Mammary epithelial cell (primary cell): ENCODE results near the gene CRIM1.

Experiments
- EZH2 ChIP-seq: IDR thresholded peaks from 2 replicates; pipeline ENCODE4 v1.6.1; 2012; ENCODE audit warnings: low read length, inconsistent platforms, borderline replicate concordance
- TF ChIP-seq, protein P1 (sequence below), 2 donors: IDR thresholded peaks in 1 of 2; conservative IDR thresholded peaks in 1 of 2; 2 replicates each; pipeline ENCODE4 v1.5.1; 2011 to 2012; ENCODE audit warnings: inconsistent platforms in 2 of 2, low read length in 2 of 2, mild to moderate bottlenecking in 2 of 2, control low read depth in 1 of 2, low read depth in 1 of 2; ENCODE audit not compliant: insufficient read depth in 1 of 2; ENCODE audit errors: extremely low read depth in 1 of 2

DNA sequence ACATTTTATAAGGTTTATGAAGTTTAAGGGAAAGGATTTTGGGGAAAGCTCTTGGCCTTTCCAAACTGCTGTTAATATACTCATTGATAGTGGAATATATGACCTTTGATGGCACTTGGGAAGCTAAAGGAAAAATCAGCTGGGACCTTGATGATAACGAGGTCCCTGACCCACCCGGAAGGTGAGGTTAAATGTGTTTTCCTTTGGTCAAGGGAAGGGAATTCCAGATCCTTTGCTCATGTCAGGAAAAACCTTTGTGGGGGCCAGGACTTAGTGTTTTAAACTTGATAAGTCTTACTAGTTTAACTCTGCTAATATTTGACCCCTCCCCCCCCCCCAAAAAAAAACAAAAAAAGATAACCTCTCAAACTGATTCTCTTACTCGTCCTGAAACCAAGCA, 50.7 kb downstream of the CRIM1 start:
- TF ChIP-seq, protein P1, sequence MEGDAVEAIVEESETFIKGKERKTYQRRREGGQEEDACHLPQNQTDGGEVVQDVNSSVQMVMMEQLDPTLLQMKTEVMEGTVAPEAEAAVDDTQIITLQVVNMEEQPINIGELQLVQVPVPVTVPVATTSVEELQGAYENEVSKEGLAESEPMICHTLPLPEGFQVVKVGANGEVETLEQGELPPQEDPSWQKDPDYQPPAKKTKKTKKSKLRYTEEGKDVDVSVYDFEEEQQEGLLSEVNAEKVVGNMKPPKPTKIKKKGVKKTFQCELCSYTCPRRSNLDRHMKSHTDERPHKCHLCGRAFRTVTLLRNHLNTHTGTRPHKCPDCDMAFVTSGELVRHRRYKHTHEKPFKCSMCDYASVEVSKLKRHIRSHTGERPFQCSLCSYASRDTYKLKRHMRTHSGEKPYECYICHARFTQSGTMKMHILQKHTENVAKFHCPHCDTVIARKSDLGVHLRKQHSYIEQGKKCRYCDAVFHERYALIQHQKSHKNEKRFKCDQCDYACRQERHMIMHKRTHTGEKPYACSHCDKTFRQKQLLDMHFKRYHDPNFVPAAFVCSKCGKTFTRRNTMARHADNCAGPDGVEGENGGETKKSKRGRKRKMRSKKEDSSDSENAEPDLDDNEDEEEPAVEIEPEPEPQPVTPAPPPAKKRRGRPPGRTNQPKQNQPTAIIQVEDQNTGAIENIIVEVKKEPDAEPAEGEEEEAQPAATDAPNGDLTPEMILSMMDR (conservative IDR thresholded peaks at IDR 0.05 in 1 of 2, IDR thresholded peaks at IDR 0.05 in 1 of 2; ENCODE audit: extremely low read depth in 1 of 2, insufficient read depth in 1 of 2, low read depth in 1 of 2, low read length in 2 of 2) = no peak
- TF ChIP-seq EZH2 = no peak
